ENCODE data around the gene ERC1.

Gene ERC1

GRCh38 chr12:1030779-1031178 lies 39.8 kb downstream of the ERC1 start:
- no peak overlapping the region for H3K27ac ChIP-seq (replicated peaks)
- no peak overlapping the region for H3K4me3 ChIP-seq (replicated peaks; ENCODE audit: insufficient read depth, low read length)
- TF ChIP-seq SPI1 (IDR thresholded peaks at IDR 0.05; ENCODE audit: borderline replicate concordance, low read depth) (no peak), POLR2AphosphoS5 (IDR thresholded peaks at IDR 0.05; ENCODE audit: low read depth) (no peak), CTCF (IDR thresholded peaks at IDR 0.05; ENCODE audit: insufficient read depth, low read length) (no peak)
- no peak for DNase-seq (ENCODE audit: low read depth in 1 of 2, low spot score in 1 of 2)
- no peaks in the 10 kb centered on the region for H3K27me3 ChIP-seq (ENCODE audit: insufficient read depth, poor library complexity, severe bottlenecking)

- Histone ChIP-seq H3K27me3 (ENCODE audit: insufficient read depth, poor library complexity, severe bottlenecking) (no peaks in the 10 kb centered on the region), H3K4me3 (replicated peaks; ENCODE audit: insufficient read depth, low read length) (no peak overlapping the region), H3K27ac (replicated peaks) (no peak overlapping the region)
- no peak for TF ChIP-seq CTCF (IDR thresholded peaks at IDR 0.05; ENCODE audit: insufficient read depth, low read length)
- no peak for TF ChIP-seq REST (IDR thresholded peaks at IDR 0.05; ENCODE audit: insufficient replicate concordance, low read depth)
- no peak for TF ChIP-seq POLR2AphosphoS5 (IDR thresholded peaks at IDR 0.05; ENCODE audit: low read depth)
- no peak for TF ChIP-seq SPI1 (IDR thresholded peaks at IDR 0.05; ENCODE audit: borderline replicate concordance, low read depth)
- TF ChIP-seq GABPA (IDR thresholded peaks at IDR 0.05; ENCODE audit: low read depth), result no peak
- DNase-seq (ENCODE audit: low read depth in 1 of 2, low spot score in 1 of 2), result no peak
These were observed 43.2 kb downstream of the ERC1 start for GRCh38 chr12:1034243-1034642.

GRCh38 chr12:1034751-1035457 lies 43.9 kb downstream of the ERC1 start:
- no peak overlapping the region for H3K4me3 ChIP-seq (replicated peaks; ENCODE audit: insufficient read depth, low read length)
- no peaks in the 10 kb centered on the region for H3K27me3 ChIP-seq (ENCODE audit: insufficient read depth, poor library complexity, severe bottlenecking)
- TF ChIP-seq GABPA (IDR thresholded peaks at IDR 0.05; ENCODE audit: low read depth) (no peak), POLR2AphosphoS5 (IDR thresholded peaks at IDR 0.05; ENCODE audit: low read depth) (no peak), SPI1 (IDR thresholded peaks at IDR 0.05; ENCODE audit: borderline replicate concordance, low read depth) (no peak), CTCF (IDR thresholded peaks at IDR 0.05; ENCODE audit: insufficient read depth, low read length) (no peak), REST (IDR thresholded peaks at IDR 0.05; ENCODE audit: insufficient replicate concordance, low read depth) (no peak)
- no peak for DNase-seq (ENCODE audit: low read depth in 1 of 2, low spot score in 1 of 2)
- no peak overlapping the region for H3K27ac ChIP-seq (replicated peaks)

- Histone ChIP-seq H3K4me3 (replicated peaks; ENCODE audit: insufficient read depth, low read length) (no peak overlapping the region), H3K27me3 (ENCODE audit: insufficient read depth, poor library complexity, severe bottlenecking) (no peaks in the 10 kb centered on the region), H3K27ac (replicated peaks) (no peak overlapping the region)
- no peak for DNase-seq (ENCODE audit: low read depth in 1 of 2, low spot score in 1 of 2)
- no peak for TF ChIP-seq REST (IDR thresholded peaks at IDR 0.05; ENCODE audit: insufficient replicate concordance, low read depth)
- TF ChIP-seq GABPA (IDR thresholded peaks at IDR 0.05; ENCODE audit: low read depth), result no peak
- TF ChIP-seq CTCF (IDR thresholded peaks at IDR 0.05; ENCODE audit: insufficient read depth, low read length), result no peak
- no peak for TF ChIP-seq SPI1 (IDR thresholded peaks at IDR 0.05; ENCODE audit: borderline replicate concordance, low read depth)
- no peak for TF ChIP-seq POLR2AphosphoS5 (IDR thresholded peaks at IDR 0.05; ENCODE audit: low read depth)
These were observed 50.5 kb downstream of the ERC1 start for GRCh38 chr12:1041478-1041877.
